Stimulated activated memory B cell treated with anti-CD40 and anti-IgM and Interleukin-4, amounts not matched to agents 10 μg/mL and 1 μg/mL and 100 μg/mL, for 72 hours (primary cell): ENCODE results near the gene CAMSAP2.

Source experiments
- ATAC-seq: fragments of 150-1000 bp; cut with Tn5 transposase; 2 replicates; pipeline ENCODE4 v1.10.0; 2021
- H3K27ac Mint-ChIP-seq: one replicate; pipeline ENCODE4 v1.8.0; 2022; ENCODE audit warnings: mild to moderate bottlenecking, mixed read lengths
- H3K27me3 Mint-ChIP-seq: one replicate; pipeline ENCODE4 v1.8.0; 2022; ENCODE audit warnings: mixed read lengths
- H3K36me3 Mint-ChIP-seq: one replicate; pipeline ENCODE4 v1.8.0; 2022; ENCODE audit warnings: mixed read lengths
- H3K4me1 Mint-ChIP-seq: one replicate; pipeline ENCODE4 v1.8.0; 2022; ENCODE audit warnings: mixed read lengths
- H3K4me3 Mint-ChIP-seq: one replicate; pipeline ENCODE4 v1.8.0; 2022; ENCODE audit warnings: mild to moderate bottlenecking, moderate library complexity, mixed read lengths
- H3K9me3 Mint-ChIP-seq: one replicate; pipeline ENCODE4 v1.8.0; 2022; ENCODE audit warnings: mixed read lengths

Gene CAMSAP2

DNA sequence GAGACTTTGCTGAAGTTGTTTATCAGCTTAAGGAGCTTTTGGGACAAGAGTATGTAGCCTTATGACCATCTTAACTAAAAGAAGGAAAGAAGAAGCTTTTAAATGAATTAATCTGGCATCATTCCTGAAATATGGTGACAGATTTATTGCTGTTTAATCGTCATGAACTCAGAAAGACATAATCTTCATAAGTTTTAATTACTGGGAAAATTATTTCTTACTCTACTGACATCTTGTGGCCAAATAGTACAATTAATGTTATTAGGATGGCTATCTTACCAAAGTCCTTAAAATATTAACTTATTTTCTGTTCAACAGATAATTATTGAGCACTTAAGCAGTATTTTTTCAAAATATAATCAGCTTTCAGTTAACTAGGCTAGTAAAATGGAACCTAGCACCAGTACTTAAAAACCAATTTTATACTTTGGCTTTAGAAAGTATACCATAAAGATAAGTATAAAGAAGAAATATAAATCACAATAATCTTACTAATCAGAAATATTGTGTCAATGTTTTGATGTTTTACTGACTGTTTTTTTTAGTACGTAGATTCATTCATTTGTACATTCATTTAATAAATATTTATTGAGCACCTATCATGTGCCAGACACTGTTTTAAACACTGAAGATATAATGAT, 99.4 kb downstream of the CAMSAP2 start:
- Mint-ChIP-seq H3K27me3 (no peaks in the 10 kb centered on the region), H3K4me1 (no peaks in the 10 kb centered on the region), H3K27ac (no peak overlapping the region), H3K9me3 (peaks cover 3% of the 10 kb centered on the region), H3K4me3 (no peak overlapping the region), H3K36me3 (no peaks in the 10 kb centered on the region)
- no peak for ATAC-seq

- no peak overlapping the region for H3K4me3 Mint-ChIP-seq
- H3K27ac Mint-ChIP-seq, result no peak overlapping the region
- H3K36me3 Mint-ChIP-seq, result no peaks in the 10 kb centered on the region
- H3K27me3 Mint-ChIP-seq, result no peaks in the 10 kb centered on the region
- H3K9me3 Mint-ChIP-seq, result peaks cover 3% of the 10 kb centered on the region
- ATAC-seq, result no peak
- H3K4me1 Mint-ChIP-seq, result no peaks in the 10 kb centered on the region
Measured at GRCh38 chr1:200838676-200839445, 100.2 kb downstream of the CAMSAP2 start.

DNA sequence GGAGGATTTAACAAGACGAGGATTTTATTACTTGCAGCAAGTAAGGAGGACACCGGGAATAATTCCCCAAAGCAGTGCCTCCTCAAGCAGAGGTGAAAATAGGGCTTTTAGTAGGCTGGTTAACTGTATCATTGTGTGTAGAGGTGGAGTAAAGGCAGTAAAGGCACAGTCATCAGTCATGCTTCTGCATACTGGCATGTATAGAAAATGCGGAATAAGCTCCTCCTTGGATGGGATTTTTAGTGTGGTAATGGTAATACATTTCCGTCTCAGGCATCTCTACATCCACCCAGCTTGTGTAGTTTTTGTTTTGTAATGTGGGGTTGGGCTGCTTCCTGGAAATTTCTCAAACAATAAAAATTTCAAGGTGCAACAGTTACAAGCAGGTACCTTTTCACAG, 106.7 kb downstream of the CAMSAP2 start:
- H3K9me3 Mint-ChIP-seq, result no peaks in the 10 kb centered on the region
- no peaks in the 10 kb centered on the region for H3K4me1 Mint-ChIP-seq
- H3K27me3 Mint-ChIP-seq, result no peaks in the 10 kb centered on the region
- H3K4me3 Mint-ChIP-seq, result no peak overlapping the region
- no peaks in the 10 kb centered on the region for H3K36me3 Mint-ChIP-seq
- no peak for ATAC-seq
- H3K27ac Mint-ChIP-seq, result no peak overlapping the region

DNA sequence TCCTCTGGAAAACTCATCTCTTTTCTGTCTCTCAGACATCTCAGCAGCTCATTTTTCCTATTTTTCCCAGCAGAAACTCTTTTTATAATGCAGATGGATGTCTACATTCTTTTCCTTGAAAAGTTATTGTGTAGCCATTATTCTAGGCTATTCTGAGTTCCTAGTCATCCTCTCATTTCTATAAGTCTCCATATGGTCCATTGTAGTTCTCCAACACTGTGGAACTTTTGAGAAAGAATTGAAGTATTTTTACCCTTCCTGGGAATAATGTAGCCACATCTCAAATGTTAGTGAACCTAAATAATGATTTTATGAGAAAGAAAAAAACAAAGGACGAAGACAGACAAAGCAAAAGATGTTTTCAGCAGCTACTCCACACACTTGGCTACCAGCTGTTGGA, 107.7 kb downstream of the CAMSAP2 start:
- Mint-ChIP-seq H3K36me3 (no peaks in the 10 kb centered on the region), H3K9me3 (no peaks in the 10 kb centered on the region), H3K27ac (no peak overlapping the region), H3K4me3 (no peak overlapping the region), H3K27me3 (no peaks in the 10 kb centered on the region), H3K4me1 (no peaks in the 10 kb centered on the region)
- no peak for ATAC-seq

DNA sequence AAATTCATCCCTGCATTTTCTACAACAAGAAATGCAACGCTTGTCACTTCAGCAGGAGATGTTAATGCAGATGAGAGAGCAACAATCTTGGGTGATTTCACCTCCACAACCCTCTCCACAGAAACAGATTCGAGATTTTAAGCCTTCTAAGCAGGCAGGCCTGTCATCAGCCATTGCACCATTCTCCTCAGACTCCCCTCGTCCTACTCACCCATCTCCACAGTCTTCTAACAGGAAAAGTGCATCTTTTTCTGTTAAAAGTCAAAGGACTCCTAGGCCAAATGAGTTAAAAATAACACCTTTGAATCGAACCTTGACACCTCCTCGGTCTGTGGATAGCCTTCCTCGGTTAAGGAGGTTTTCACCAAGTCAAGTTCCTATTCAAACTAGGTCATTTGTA, 110.7 kb downstream of the CAMSAP2 start:
- Mint-ChIP-seq H3K27ac (no peak overlapping the region), H3K36me3 (no peaks in the 10 kb centered on the region), H3K27me3 (no peaks in the 10 kb centered on the region), H3K4me3 (no peak overlapping the region), H3K9me3 (no peaks in the 10 kb centered on the region), H3K4me1 (no peaks in the 10 kb centered on the region)
- no peak for ATAC-seq

DNA sequence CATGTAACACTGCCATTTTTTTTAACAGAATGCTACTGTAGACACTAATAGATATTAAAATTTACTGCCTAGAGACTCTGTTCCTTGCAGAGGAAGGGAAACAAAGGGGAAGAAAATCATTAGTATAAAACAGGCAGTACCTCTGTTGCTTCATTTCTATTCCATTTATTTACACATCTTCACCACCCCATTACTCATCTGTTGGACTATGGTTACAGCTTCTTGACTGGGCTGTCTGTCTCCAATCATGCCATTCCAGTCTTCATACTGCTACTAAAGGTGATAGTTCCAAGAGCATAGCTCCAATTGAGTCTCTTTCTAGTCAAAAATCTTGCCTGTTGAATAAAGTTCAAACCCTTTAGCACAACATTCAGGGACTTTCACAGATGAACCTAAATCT, 111.9 kb downstream of the CAMSAP2 start:
- Mint-ChIP-seq H3K27ac (peak overlapping the region; percentile 38), H3K4me1 (no peaks in the 10 kb centered on the region), H3K4me3 (no peak overlapping the region), H3K36me3 (no peaks in the 10 kb centered on the region), H3K9me3 (no peaks in the 10 kb centered on the region), H3K27me3 (no peaks in the 10 kb centered on the region)
- no peak for ATAC-seq

DNA sequence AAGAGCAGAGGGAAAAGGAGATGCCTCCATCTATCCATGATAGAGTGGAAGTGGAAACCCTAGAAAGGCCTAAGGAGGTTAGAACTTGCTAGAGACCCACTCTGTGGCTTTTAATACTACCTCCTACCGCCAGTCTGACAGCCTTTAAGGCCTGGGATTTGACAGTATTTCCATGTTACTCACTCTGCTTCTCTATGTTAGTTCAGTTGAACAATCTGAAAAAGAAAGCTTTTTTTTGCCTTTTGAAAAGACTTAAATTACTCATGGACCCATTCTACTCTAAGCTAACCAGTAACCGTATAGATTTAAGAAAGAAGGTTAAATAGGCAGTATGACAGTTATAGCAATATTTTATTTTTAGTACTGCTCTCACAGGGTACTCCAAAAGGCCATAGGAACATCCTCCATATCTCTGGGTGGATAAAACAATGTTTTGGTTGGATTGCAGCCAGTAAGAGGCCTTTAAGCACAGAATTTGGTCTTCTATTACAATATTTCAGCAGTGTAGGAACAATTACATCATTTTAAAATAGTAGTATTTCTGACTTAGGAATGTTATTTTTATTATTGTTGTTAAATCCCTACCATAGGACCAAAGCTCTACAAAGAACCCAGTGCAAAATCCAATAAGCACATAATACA, 118.1 kb downstream of the CAMSAP2 start:
- H3K27ac Mint-ChIP-seq, result no peak overlapping the region
- no peaks in the 10 kb centered on the region for H3K36me3 Mint-ChIP-seq
- no peaks in the 10 kb centered on the region for H3K27me3 Mint-ChIP-seq
- ATAC-seq, result no peak
- no peaks in the 10 kb centered on the region for H3K9me3 Mint-ChIP-seq
- no peak overlapping the region for H3K4me3 Mint-ChIP-seq
- H3K4me1 Mint-ChIP-seq, result peaks cover under 1% of the 10 kb centered on the region

DNA sequence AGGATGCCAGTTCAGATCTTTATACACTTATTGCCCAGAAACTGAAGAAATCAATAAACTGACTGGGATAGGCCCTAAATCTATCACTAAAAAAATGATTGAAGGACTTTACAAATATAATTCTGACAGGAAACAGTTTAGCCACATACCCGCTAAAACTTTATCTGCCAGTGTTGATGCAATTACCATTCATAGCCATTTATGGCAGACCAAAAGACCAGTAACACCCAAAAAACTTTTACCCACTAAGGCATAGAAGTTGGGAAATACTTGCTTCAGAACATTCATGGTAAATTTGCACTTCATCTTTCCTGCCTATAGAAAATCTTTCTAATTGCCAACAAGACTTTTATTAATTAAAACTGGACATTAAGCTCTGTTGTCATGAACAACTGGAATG, 119.1 kb downstream of the CAMSAP2 start:
- no peak overlapping the region for H3K27ac Mint-ChIP-seq
- no peaks in the 10 kb centered on the region for H3K9me3 Mint-ChIP-seq
- no peak for ATAC-seq
- peaks cover 10% of the 10 kb centered on the region for H3K4me1 Mint-ChIP-seq
- no peaks in the 10 kb centered on the region for H3K36me3 Mint-ChIP-seq
- H3K27me3 Mint-ChIP-seq, result no peaks in the 10 kb centered on the region
- no peak overlapping the region for H3K4me3 Mint-ChIP-seq

DNA sequence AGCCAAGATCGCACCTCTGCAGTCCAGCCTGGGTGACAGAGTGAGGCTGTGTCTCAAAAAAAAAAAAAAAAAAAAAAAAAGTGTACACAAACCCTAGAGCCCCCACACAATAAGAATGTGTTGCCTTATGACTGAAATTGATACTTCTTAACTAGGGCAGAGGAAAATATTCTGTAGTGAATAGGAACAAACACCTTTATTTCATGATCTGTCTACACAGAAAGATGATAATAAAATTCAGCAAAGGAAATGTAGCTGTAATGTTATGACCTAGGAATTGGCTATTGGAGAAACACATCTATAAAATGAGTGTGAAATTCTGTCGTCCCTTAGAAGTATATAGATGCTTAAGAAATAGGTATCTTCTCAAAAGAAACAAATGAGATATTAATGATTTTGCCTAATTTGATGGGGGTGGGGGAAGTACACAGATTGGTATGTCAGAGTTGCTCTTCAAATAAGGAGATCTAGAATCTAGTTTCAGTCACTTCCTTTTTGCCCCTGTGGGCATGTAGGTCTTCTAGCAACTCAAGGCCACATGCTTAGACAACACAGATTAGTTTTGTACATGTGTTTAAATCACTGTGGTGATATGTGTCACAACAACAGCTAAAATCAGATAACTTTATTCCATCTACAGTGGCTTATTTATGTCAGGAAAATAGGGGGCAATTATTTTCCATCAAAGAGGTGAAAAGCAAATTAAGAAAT, 123.4 kb downstream of the CAMSAP2 start:
- H3K9me3 Mint-ChIP-seq, result no peaks in the 10 kb centered on the region
- no peaks in the 10 kb centered on the region for H3K27me3 Mint-ChIP-seq
- H3K27ac Mint-ChIP-seq, result peak overlapping the region; percentile 53
- H3K4me3 Mint-ChIP-seq, result no peak overlapping the region
- H3K4me1 Mint-ChIP-seq, result peaks cover 36% of the 10 kb centered on the region
- peak; percentile 71 for ATAC-seq
- H3K36me3 Mint-ChIP-seq, result no peaks in the 10 kb centered on the region

DNA sequence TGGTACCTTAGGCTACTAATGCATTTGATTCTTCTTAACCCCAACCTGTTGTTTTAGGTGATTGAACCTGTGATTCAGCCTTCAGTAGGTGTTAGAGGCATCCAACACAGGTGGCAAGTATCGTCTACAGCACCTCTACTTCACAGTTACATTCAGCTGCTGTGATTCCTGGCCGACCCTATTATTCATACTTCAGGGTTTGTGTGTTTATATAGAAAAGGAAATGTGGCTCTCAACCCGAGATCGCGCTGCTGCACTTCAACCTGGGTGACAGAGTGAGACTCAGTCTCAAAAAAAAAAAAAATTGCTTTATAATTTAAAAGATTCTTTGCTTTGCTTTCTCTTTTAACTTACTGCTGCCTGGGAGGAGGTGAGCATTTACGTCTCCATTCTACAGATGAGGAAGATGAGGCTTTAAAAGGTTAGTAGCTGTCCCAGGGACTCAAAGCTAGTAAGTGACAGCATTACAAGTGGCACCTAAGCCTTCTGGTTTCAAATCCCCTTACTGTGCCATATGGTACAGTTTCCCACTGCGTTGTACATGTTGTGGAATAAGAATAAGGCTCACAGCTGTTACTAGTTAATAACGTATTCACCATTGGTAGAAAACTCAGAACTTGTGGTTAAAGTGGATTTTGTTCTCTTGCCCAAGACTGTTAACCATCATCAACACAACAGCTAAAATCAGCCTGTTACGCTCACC, 124.2 kb downstream of the CAMSAP2 start:
- ATAC-seq, result peak; percentile 35
- H3K27me3 Mint-ChIP-seq, result no peaks in the 10 kb centered on the region
- no peaks in the 10 kb centered on the region for H3K9me3 Mint-ChIP-seq
- no peaks in the 10 kb centered on the region for H3K36me3 Mint-ChIP-seq
- H3K27ac Mint-ChIP-seq, result peak overlapping the region; percentile 53
- H3K4me1 Mint-ChIP-seq, result peaks cover 42% of the 10 kb centered on the region
- no peak overlapping the region for H3K4me3 Mint-ChIP-seq

- no peak for ATAC-seq
- H3K27ac Mint-ChIP-seq, result no peak overlapping the region
Measured at GRCh38 chr1:200866116-200866515, 127.4 kb downstream of the CAMSAP2 start.

GRCh38 chr1:200866521-200866920, 127.8 kb downstream of the CAMSAP2 start:
- peak; percentile 91 for ATAC-seq
- Mint-ChIP-seq H3K36me3 (no peaks in the 10 kb centered on the region), H3K27ac (no peak overlapping the region), H3K4me3 (no peak overlapping the region), H3K4me1 (peaks cover 67% of the 10 kb centered on the region), H3K9me3 (no peaks in the 10 kb centered on the region), H3K27me3 (no peaks in the 10 kb centered on the region)

More at GRCh38 chr1:200866116-200866515, 127.4 kb downstream of the CAMSAP2 start:
- H3K4me1 Mint-ChIP-seq, result peaks cover 63% of the 10 kb centered on the region
- no peaks in the 10 kb centered on the region for H3K27me3 Mint-ChIP-seq
- H3K9me3 Mint-ChIP-seq, result no peaks in the 10 kb centered on the region
- H3K36me3 Mint-ChIP-seq, result no peaks in the 10 kb centered on the region
- H3K4me3 Mint-ChIP-seq, result no peak overlapping the region

- Mint-ChIP-seq H3K4me1 (peaks cover 69% of the 10 kb centered on the region), H3K27ac (no peak overlapping the region), H3K4me3 (no peak overlapping the region), H3K9me3 (no peaks in the 10 kb centered on the region), H3K36me3 (no peaks in the 10 kb centered on the region), H3K27me3 (no peaks in the 10 kb centered on the region)
- no peak for ATAC-seq
Measured at GRCh38 chr1:200867018-200867811, 128.5 kb downstream of the CAMSAP2 start.

GRCh38 chr1:200869376-200869752, 130.7 kb downstream of the CAMSAP2 start:
- Mint-ChIP-seq H3K27ac (peak overlapping the region; percentile 72), H3K27me3 (peaks cover 10% of the 10 kb centered on the region), H3K4me3 (peak overlapping the region; percentile 60), H3K9me3 (no peaks in the 10 kb centered on the region), H3K36me3 (no peaks in the 10 kb centered on the region), H3K4me1 (peaks cover 66% of the 10 kb centered on the region)
- no peak for ATAC-seq
